Aorta (tissue), 5 donors: ENCODE measurements around the gene POU2AF1. TPM values are rescaled to one million over a fixed set of nuclear protein-coding genes. Genes with fewer than 3 reads are reported as not detected.
"Not testable (repeated sequence)": the region's sequence is repeated elsewhere in the genome, so short reads cannot be mapped to it uniquely, and the experiment has no call there.

ENCODE experiments used
- ATAC-seq: fragments of 200-7000 bp; cut with Tn5 transposase; one replicate; pipeline ENCODE4 v1.9.1; 2022; ENCODE audit warnings: moderate library complexity; ENCODE audit not compliant: low FRiP score
- DNase-seq, 2 donors: peaks; one replicate each; pipeline ENCODE4 v3.0.0-alpha.2; 2020
- H3K27ac ChIP-seq, 2 donors: one replicate each; pipeline ENCODE4 v1.5.1; 2013; ENCODE audit warnings: low read length in 2 of 2, mild to moderate bottlenecking in 2 of 2, moderate library complexity in 2 of 2, control low read depth in 1 of 2, inconsistent platforms in 1 of 2, low read depth in 1 of 2
- H3K27me3 ChIP-seq, 2 donors: one replicate each; pipeline ENCODE4 v1.6.1; 2013; ENCODE audit warnings: control low read depth in 1 of 2, low read length in 1 of 2, mild to moderate bottlenecking in 1 of 2, moderate library complexity in 1 of 2; ENCODE audit not compliant: insufficient read depth in 2 of 2, control insufficient read depth in 1 of 2
- H3K36me3 ChIP-seq, 2 donors: one replicate each; pipeline ENCODE4 v1.6.1; 2013; ENCODE audit warnings: control low read depth in 1 of 2, low read length in 1 of 2, mild to moderate bottlenecking in 1 of 2; ENCODE audit not compliant: insufficient read depth in 2 of 2, control insufficient read depth in 1 of 2
- H3K4me1 ChIP-seq, 2 donors: one replicate each; pipeline ENCODE4 v1.6.1; 2013; ENCODE audit warnings: low read length in 2 of 2, control low read depth in 1 of 2, mild to moderate bottlenecking in 1 of 2, moderate library complexity in 1 of 2; ENCODE audit not compliant: insufficient read depth in 2 of 2, control insufficient read depth in 1 of 2
- H3K4me3 ChIP-seq, 2 donors: one replicate each; pipeline ENCODE4 v1.5.1; 2013; ENCODE audit warnings: low read length in 2 of 2, control low read depth in 1 of 2, mild to moderate bottlenecking in 1 of 2
- H3K9me3 ChIP-seq: one replicate; pipeline ENCODE4 v1.6.1; 2013; ENCODE audit warnings: mild to moderate bottlenecking, low read length; ENCODE audit not compliant: control insufficient read depth
- WGBS, 2 donors: extraction: QIAGEN DNeasy Blood & Tissue Kit; methylation state at CpG; one replicate each; pipeline ENCODE4 v1.1.7; 2013; 5-methylcytosine and 5-hydroxymethylcytosine counted together
- intact Hi-C, 2 donors: fragments of 100-400 bp; cut with DNase I; formaldehyde crosslinking; loops; one replicate each; pipeline versions ENCODE4 v1.14.2 to v1.15.0; 2022
- polyA plus RNA-seq, 2 donors: library from polyadenylated mRNA; stranded (reverse); fragments of 200-250 nt; gene quantifications; one replicate each; pipeline ENCODE4 v1.2.3, GENCODE V29; 2013
- total RNA-seq, 2 donors: library from RNA; stranded (reverse); fragmentation: NEBNext Ultra II Directional; extraction: Animal tissue kit (Norgen Biotek cat#: 25700); gene quantifications; one replicate each; pipeline ENCODE4 v1.2.1, GENCODE V29; 2021
- donor health status: healthy with polysubstance abuse.
- donor health status: Bipolar disorder and iron deficiency.
- donor health status: DM: no; HTN: no; CAD: no.
- donor health status: DM: no; HTN: no; CAD: no.
- donor health status: DM: yes; HTN: yes; CAD: no.

POU2AF1 gene
- total and polyA plus RNA-seq, 4 donors = 0.05 to 1.2 (median 0.54) TPM

DNA sequence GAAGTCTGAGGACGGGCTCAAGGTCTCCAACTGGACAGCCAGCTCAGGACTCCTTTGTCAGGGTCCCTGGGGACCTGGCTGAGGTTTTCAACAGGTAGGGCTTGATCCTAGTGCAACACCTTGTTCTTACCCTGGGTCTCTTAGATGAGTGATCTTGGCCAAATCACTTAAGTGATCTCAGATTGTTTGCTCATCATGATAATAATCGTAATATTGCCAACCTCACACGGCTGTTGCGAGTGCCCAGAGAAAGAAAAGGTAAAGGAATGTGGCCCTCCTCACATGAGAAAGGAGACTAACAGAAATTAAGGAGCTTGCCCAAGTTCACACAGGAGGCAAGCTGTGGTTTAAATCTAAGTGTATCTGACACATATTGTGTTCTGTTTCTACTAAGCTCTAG lies 52.3 kb downstream of the POU2AF1 start:
- Histone ChIP-seq H3K36me3 (no peaks in the 10 kb centered on the region), H3K4me1 (peaks cover 0 to 7% of the 10 kb centered on the region in 2 donors), H3K27ac (peak overlapping the region; percentile 22 to 31), H3K4me3 (no peak overlapping the region), H3K9me3 (no peaks in the 10 kb centered on the region), H3K27me3 (no peaks in the 10 kb centered on the region)
- no peak for DNase-seq
- intact Hi-C loops = no loop called here
- no peak for ATAC-seq
- WGBS, 2 donors = 76 to 92% methylated on average over 4 of the region's 4 CpGs

DNA sequence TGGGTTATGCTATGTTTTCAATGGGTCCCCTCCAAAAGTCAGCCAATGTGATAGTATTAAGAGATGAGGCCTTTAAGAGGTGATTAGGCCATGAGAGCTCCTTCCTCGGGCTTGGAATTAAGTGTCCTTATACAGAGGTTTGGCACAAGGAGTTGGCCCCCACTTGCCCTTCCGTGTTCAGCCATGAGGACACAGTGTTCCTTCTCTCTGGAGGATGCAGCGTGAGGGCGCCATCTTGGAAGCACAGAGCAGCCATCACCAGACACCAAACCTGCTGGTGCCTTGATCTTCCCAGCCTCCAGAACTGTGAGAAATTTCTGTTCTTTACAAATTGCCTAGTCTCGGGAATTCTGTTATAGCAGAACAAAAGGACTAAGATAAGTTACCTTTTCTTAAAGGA lies 53.8 kb downstream of the POU2AF1 start:
- H3K4me3 ChIP-seq = no peak overlapping the region
- ATAC-seq = no peak
- H3K9me3 ChIP-seq = no peaks in the 10 kb centered on the region
- H3K27me3 ChIP-seq = no peaks in the 10 kb centered on the region
- intact Hi-C loops = no loop called here
- peaks cover 0 to 4% of the 10 kb centered on the region in 2 donors for H3K4me1 ChIP-seq
- no peaks in the 10 kb centered on the region for H3K36me3 ChIP-seq
- 70 to 73% methylated on average over 5 of the region's 5 CpGs for WGBS, 2 donors
- H3K27ac ChIP-seq = peak overlapping the region; percentile 73 to 80
- DNase-seq = no peak

DNA sequence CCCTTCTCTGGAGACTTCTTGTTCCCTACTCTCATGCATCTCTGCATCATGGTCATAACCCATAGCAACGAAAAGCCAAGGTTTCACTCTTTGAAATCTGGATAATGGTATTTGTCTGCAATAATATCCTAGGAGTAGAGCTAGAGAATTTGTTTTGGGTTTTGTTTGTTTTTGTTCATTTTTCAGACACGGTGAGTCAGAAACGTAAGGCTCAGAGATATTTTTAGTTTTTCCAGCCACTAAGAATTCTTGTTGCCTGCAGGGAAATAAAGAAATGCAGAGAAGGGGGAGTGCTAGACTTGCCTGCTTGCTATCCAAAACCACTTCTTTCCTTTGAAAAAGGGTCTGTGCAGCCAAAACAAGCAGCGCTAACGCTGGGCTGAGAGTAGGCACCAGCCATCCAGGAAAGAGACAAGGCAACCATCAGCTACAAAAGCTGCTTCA lies 54.8 kb downstream of the POU2AF1 start:
- WGBS, 2 donors = 2 to 6% methylated on average over 5 of the region's 5 CpGs
- Histone ChIP-seq H3K9me3 (no peaks in the 10 kb centered on the region), H3K4me3 (no peak overlapping the region), H3K4me1 (peaks cover 0 to 4% of the 10 kb centered on the region in 2 donors), H3K36me3 (no peaks in the 10 kb centered on the region), H3K27ac (peak overlapping the region in 1 of 2 donors; percentile 82), H3K27me3 (no peaks in the 10 kb centered on the region)
- DNase-seq = peak in 1 of 2 donors; percentile 60
- ATAC-seq = peak; percentile 67
- intact Hi-C loops = no loop called here

DNA sequence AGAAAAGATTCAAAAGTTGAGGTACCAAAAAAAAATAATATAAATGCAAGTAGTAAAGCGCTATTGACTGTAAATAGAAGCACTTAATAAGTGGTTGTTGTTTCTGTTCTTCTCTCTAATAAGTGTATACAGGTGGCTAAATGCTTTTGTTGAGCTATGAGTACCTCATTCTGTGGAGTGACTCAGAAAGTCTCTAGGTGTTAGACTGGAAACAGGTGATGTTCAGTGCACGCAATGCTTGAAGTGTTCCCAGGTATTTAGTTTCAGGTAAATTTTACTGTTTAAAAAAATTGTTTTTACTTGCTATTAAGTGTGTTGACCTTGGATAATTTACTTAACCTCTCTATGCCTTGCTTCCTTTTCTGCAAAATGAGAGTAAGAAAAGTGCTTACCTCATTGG lies 56.5 kb downstream of the POU2AF1 start:
- intact Hi-C loops = no loop called here
- Histone ChIP-seq H3K4me1 (peaks cover 2 to 4% of the 10 kb centered on the region in 2 donors), H3K36me3 (no peaks in the 10 kb centered on the region), H3K4me3 (no peak overlapping the region), H3K27me3 (no peaks in the 10 kb centered on the region), H3K9me3 (no peaks in the 10 kb centered on the region), H3K27ac (no peak overlapping the region)
- no peak for DNase-seq
- 94 to 97% methylated on average over 2 of the region's 2 CpGs for WGBS, 2 donors
- no peak for ATAC-seq

DNA sequence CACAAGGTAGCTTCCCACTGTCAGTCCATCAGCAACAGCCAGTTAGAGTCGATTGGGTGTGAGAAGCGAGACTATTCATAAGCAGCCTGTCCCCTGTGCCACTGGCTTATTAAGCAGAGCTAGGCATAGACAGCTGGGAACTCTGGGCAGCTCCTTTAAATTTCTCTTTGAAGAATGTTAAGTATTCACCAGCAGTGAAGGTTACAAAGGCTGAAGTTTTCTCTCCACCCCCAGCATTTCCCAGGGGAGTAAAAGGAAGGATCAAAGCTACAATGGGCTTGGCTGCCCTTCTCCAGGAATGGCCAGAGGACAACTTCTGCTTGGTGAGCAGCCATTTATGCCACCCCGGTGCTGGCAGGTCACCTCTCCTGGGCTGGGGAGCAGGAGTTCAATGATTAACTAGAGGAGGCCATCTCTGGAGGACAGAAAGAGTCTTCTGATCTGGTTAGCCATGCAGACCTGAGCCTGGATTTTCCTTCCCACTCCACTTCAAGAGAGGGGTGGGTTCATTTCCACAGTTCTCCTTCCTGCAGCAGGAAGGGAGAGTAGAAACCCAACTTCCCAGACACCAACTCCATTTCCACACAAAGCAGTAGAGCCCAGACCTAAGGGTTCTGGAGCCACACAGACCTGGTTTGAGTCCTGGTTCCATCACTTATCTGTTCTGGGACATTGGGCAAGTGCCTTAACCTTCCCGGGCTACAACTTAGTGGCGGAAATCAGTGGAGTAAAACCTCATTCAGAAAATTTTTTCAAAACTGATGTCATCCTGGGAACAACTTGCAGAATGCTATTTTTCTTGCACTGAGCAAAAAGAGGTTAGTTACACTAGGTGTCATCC lies 58.1 kb downstream of the POU2AF1 start:
- Histone ChIP-seq H3K4me1 (peaks cover 2 to 4% of the 10 kb centered on the region in 2 donors), H3K4me3 (no peak overlapping the region), H3K9me3 (no peaks in the 10 kb centered on the region), H3K27ac (peak overlapping the region in 1 of 2 donors; percentile 39), H3K36me3 (no peaks in the 10 kb centered on the region), H3K27me3 (no peaks in the 10 kb centered on the region)
- intact Hi-C loops = loop anchor here in 1 of 2 donors (2.0 kb wide), 2 partner anchors 14 to 20 kb away; no protein-coding TSS in a partner anchor
- no peak for ATAC-seq
- WGBS, 2 donors = 26 to 40% methylated on average over 5 of the region's 5 CpGs
- no peak for DNase-seq

DNA sequence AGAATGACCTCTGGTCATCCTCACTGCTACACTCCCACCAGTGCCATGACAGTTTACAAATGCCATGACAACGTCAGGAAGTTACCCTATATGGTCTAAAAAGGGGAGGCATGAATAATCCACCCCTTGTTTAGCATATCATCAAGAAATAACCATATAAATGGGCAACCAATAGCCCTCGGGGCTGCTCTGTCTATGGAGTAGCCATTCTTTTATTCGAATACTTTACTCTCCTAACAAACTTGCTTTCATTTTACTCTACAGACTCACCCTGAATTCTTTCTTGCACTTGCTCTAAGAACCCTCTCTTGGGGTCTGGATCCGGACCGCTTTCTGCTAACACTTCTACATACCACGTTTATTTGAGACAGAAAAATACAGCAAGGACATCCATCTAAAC lies 58.9 kb downstream of the POU2AF1 start:
- WGBS, 2 donors = 77 to 81% methylated on average over 6 of the region's 6 CpGs
- H3K36me3 ChIP-seq, H3K4me1 ChIP-seq, ATAC-seq, H3K4me3 ChIP-seq, H3K27me3 ChIP-seq, DNase-seq, H3K9me3 ChIP-seq: not testable (repeated sequence)
- peak overlapping the region in 1 of 2 donors; percentile 29 for H3K27ac ChIP-seq
- intact Hi-C loops = loop anchor here in 1 of 2 donors (2.0 kb wide), 2 partner anchors 15 to 19 kb away; no protein-coding TSS in a partner anchor

DNA sequence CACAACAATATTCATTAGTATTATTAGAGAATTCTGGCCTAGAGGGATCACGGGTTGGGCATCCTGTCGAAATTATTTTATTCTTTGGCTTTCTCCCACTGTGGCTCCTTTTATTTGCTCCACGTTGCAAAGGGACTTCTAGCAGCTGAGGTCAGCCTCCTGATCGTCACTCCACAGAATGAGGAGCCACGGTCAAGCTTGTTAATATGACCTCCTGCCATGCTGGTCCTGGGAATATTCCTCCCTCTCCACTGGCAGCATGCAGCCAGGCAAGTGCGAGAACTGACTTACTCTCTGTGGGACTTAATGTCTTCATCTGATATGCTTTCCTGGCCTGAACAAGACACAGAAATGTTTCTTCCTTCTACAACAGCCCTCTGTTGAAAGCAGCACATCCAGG lies 59.8 kb downstream of the POU2AF1 start:
- 93 to 95% methylated on average over 6 of the region's 6 CpGs for WGBS, 2 donors
- intact Hi-C loops = no loop called here
- Histone ChIP-seq H3K4me3 (no peak overlapping the region), H3K36me3 (no peaks in the 10 kb centered on the region), H3K9me3 (no peaks in the 10 kb centered on the region), H3K27ac (no peak overlapping the region), H3K4me1 (peaks cover 2 to 4% of the 10 kb centered on the region in 2 donors), H3K27me3 (no peaks in the 10 kb centered on the region)
- no peak for ATAC-seq
- no peak for DNase-seq

DNA sequence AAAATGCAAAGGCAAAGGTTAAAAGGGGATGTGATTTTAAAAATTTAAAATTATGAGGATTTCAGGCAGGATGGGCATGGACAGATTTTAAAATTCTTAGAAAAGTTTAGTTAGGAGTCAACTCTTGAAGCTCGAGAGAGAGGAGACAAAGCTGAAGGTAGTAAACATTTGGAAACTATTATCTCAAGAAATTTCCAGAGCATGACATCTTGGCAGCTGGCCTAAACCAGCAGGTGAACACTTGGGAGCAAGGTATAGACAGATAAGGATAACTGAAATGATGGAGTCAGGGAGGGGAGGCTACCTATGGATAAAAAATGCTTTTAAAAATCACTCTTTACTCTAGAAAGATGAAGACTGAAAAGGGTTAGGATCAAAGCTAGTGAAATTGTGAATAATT lies 67.0 kb downstream of the POU2AF1 start:
- no peak overlapping the region for H3K4me3 ChIP-seq
- no peaks in the 10 kb centered on the region for H3K9me3 ChIP-seq
- WGBS, 2 donors = 81 to 84% methylated on average over 1 of the region's 1 CpG
- DNase-seq (no peak), ATAC-seq (no peak)
- no peaks in the 10 kb centered on the region for H3K36me3 ChIP-seq
- H3K27ac ChIP-seq = no peak overlapping the region
- H3K27me3 ChIP-seq = no peaks in the 10 kb centered on the region
- intact Hi-C loops = no loop called here
- H3K4me1 ChIP-seq = no peaks in the 10 kb centered on the region

DNA sequence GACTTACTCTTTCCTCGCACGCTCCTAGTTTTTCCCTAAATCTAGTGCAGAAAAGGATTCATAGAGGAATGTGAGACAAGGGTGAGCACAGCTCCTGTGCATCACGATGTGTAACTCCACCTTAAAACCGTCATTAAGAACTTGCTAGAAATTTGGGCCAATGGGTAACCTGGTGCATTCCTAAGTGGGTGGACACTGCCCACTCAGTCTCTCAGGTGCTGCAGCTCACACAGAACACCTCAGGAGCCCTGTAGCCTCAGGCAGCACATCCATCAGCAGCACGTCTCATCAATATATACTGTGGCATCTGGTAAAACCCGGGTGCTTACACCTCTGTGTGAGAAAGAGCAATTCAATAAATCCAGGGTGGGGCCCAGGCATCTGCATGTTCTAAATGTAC lies 68.4 kb downstream of the POU2AF1 start:
- DNase-seq (no peak), ATAC-seq (no peak)
- Histone ChIP-seq H3K9me3 (no peaks in the 10 kb centered on the region), H3K4me3 (no peak overlapping the region), H3K4me1 (no peaks in the 10 kb centered on the region), H3K27ac (no peak overlapping the region), H3K36me3 (no peaks in the 10 kb centered on the region), H3K27me3 (no peaks in the 10 kb centered on the region)
- intact Hi-C loops = no loop called here
- 86 to 91% methylated on average over 6 of the region's 6 CpGs for WGBS, 2 donors
